Activated CD4-positive, alpha-beta T cell treated with anti-CD3 and anti-CD28 coated beads, Interleukin-2, amount 10 ng/mL, durations not matched to agents 24 days and 14 days (primary cell): ENCODE measurements around the gene FRYL. TPM values are rescaled to one million over a fixed set of nuclear protein-coding genes. Genes with fewer than 3 reads are reported as not detected.
A peak's percentile ranks its signal among the peaks of the same experiment; 100 is the strongest.

Experiments used
- DNase-seq: peaks from one replicate; pipeline ENCODE4 v3.0.0; 2022
- H3K27ac Mint-ChIP-seq: one replicate; pipeline ENCODE4 v1.8.0; 2022; ENCODE audit warnings: mild to moderate bottlenecking, mixed read lengths
- H3K27me3 Mint-ChIP-seq: one replicate; pipeline ENCODE4 v1.8.0; 2022; ENCODE audit warnings: mixed read lengths
- H3K36me3 Mint-ChIP-seq: one replicate; pipeline ENCODE4 v1.8.0; 2022; ENCODE audit warnings: low read depth, mild to moderate bottlenecking, mixed read lengths
- H3K4me1 Mint-ChIP-seq: one replicate; pipeline ENCODE4 v1.8.0; 2021; ENCODE audit warnings: mixed read lengths
- H3K4me3 Mint-ChIP-seq: one replicate; pipeline ENCODE4 v1.8.0; 2022; ENCODE audit warnings: mild to moderate bottlenecking, moderate library complexity, mixed read lengths
- H3K9me3 Mint-ChIP-seq: one replicate; pipeline ENCODE4 v1.8.0; 2021; ENCODE audit warnings: mixed read lengths
- intact Hi-C: fragments of 100-400 bp; cut with micrococcal nuclease; formaldehyde crosslinking; loops from one replicate; pipeline ENCODE4 v1.15.1; 2023
- total RNA-seq: library from RNA; stranded (reverse); gene quantifications from 2 replicates; pipeline ENCODE4 v1.2.3, GENCODE V29; 2022

The FRYL gene
- total RNA-seq, 1 donor from 2014 or later, result 66.0 TPM

DNA sequence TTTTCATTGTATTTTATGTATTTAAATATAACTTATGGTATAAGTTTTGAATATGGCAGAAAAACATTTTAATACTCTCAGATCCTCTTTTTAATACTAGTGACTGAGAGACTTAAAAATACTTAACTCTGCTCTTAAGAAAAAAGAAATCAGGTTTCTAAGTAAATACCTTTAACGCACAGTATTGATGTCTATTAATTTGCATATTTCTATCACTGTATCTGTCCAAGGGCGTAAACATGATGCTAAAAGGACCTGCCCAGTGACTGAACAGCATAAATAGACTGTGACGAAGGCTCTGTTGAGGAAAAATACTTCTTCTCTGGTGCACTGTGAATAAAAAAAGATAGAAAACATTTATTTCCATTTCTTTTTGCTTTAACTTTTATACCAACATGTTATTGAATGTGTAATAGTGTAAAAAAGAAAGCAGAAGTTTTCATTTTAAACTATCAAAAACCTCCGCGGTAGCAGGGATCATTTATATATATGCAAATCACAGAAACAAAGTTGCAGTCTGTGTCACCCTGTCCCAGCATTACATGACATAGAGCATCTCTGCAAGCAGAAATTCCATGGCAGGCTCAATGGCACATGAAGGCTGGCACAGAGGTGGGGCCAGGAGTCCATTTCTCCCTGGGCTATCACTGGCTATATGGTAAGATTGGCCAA is 214.6 kb downstream of the FRYL start:
- H3K4me1 Mint-ChIP-seq, result peaks cover 2% of the 10 kb centered on the region
- no peak overlapping the region for H3K4me3 Mint-ChIP-seq
- H3K27me3 Mint-ChIP-seq, result no peaks in the 10 kb centered on the region
- H3K27ac Mint-ChIP-seq, result no peak overlapping the region
- H3K9me3 Mint-ChIP-seq, result no peaks in the 10 kb centered on the region
- no peak for DNase-seq
- peaks cover 36% of the 10 kb centered on the region for H3K36me3 Mint-ChIP-seq
- intact Hi-C loops, result no loop called here

DNA sequence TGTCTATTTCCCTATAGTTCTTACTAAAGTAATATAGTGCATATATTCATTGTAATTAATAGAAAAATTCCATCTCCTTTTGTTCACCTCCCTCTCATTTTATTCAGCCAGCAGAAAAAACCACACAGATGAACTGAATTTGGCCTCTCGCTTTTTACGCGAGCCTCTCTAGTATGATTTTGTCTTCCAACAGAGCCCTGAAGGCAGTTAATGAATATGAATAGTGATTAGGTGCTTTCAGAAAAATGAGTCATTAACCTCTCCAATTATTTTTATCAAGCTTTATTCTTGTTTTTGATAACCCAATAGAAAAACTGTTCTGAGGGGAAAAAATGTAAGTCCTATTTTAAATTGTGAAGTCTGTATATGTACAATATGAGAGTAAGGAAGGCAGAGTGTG is 215.9 kb downstream of the FRYL start:
- H3K4me1 Mint-ChIP-seq, result peaks cover 2% of the 10 kb centered on the region
- DNase-seq, result no peak
- intact Hi-C loops, result no loop called here
- H3K4me3 Mint-ChIP-seq, result no peak overlapping the region
- H3K27me3 Mint-ChIP-seq, result no peaks in the 10 kb centered on the region
- no peak overlapping the region for H3K27ac Mint-ChIP-seq
- H3K36me3 Mint-ChIP-seq, result peaks cover 39% of the 10 kb centered on the region
- peaks cover under 1% of the 10 kb centered on the region for H3K9me3 Mint-ChIP-seq

DNA sequence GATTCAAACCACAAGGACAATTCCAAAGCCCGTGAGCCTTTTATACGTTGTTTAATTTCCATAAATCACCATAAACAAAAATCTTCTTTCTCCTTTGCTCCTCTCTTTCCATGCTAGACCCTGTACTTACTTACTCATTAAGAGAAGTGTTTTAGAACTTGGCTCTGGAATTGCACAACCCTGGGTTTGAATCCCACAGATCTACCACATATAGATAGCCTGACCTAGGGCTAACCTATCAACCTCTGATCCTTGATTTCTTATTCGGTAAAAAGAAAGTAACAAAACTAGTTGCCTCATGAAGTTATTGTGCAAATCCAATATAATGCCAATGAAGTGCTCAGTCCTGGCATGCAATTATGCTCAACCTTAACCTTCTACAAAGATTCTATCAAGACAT is 221.3 kb downstream of the FRYL start:
- DNase-seq, result no peak
- intact Hi-C loops, result no loop called here
- H3K4me1 Mint-ChIP-seq, result peaks cover 6% of the 10 kb centered on the region
- no peaks in the 10 kb centered on the region for H3K27me3 Mint-ChIP-seq
- peaks cover 54% of the 10 kb centered on the region for H3K36me3 Mint-ChIP-seq
- H3K9me3 Mint-ChIP-seq, result peaks cover 5% of the 10 kb centered on the region
- no peak overlapping the region for H3K4me3 Mint-ChIP-seq
- no peak overlapping the region for H3K27ac Mint-ChIP-seq

DNA sequence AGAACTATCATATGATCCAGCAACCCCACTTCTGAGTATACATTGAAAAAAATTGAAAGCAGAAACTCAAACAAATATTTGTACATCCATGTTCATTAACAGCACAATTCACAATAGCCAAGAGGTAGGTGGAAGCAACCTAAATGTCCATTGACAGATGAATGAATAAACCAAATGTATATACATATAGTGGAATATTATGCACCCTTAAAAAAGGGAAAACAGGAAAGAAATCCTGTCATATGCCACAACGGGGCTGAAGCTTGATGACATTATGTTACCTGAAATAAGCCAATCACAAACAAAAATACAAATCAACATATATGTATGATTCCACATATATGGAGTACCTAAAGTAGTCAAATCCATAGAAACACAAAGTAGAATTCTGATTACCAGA is 222.1 kb downstream of the FRYL start:
- DNase-seq, result no peak
- peaks cover 6% of the 10 kb centered on the region for H3K4me1 Mint-ChIP-seq
- intact Hi-C loops, result no loop called here
- no peaks in the 10 kb centered on the region for H3K27me3 Mint-ChIP-seq
- peaks cover 56% of the 10 kb centered on the region for H3K36me3 Mint-ChIP-seq
- peaks cover 5% of the 10 kb centered on the region for H3K9me3 Mint-ChIP-seq
- H3K27ac Mint-ChIP-seq, result no peak overlapping the region
- H3K4me3 Mint-ChIP-seq, result no peak overlapping the region

DNA sequence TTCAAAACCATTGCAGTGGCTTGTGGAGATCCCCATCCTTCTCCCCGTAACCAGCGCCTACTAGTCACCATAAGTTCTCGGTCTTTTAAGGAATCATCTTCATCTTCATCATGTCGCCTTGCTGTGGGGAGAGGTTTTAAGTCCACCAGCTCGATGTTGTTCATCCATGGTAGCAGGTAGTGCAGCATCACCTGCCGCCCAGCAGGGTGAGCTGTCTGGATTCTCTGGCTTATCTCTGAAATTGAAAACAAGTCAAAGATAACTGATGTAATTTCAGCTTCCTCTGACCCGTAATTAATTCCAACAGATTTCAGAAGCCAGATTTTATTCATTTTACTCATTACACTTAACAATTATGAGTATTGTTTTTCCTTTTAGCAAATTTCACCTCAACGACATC is 222.6 kb downstream of the FRYL start:
- intact Hi-C loops, result no loop called here
- no peak for DNase-seq
- Mint-ChIP-seq H3K9me3 (peaks cover 5% of the 10 kb centered on the region), H3K27me3 (no peaks in the 10 kb centered on the region), H3K4me1 (peaks cover 6% of the 10 kb centered on the region), H3K36me3 (peaks cover 56% of the 10 kb centered on the region), H3K27ac (no peak overlapping the region), H3K4me3 (no peak overlapping the region)

DNA sequence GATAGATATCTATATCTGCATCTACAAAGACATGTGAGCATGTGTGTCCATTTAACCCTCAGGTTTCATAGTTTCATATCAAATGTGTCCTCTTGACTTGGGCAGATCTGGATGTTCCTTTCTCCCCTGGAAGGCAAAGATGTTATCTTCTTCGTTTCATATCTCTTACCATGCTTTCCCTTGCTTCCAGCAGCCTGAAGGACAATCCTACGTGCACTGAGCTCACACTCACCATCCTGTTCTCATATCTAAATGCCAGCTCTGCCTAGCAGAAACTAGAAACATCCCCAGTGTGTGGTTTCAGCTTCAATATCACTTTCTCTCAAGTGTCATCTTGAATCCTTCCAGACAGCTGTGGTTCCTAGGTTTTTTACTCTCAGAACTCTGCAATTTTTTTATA is 223.8 kb downstream of the FRYL start:
- Mint-ChIP-seq H3K36me3 (peaks cover 51% of the 10 kb centered on the region), H3K27ac (peak overlapping the region; percentile 51), H3K4me3 (no peak overlapping the region), H3K4me1 (peaks cover 6% of the 10 kb centered on the region), H3K9me3 (peaks cover 5% of the 10 kb centered on the region), H3K27me3 (no peaks in the 10 kb centered on the region)
- no peak for DNase-seq
- intact Hi-C loops, result no loop called here

DNA sequence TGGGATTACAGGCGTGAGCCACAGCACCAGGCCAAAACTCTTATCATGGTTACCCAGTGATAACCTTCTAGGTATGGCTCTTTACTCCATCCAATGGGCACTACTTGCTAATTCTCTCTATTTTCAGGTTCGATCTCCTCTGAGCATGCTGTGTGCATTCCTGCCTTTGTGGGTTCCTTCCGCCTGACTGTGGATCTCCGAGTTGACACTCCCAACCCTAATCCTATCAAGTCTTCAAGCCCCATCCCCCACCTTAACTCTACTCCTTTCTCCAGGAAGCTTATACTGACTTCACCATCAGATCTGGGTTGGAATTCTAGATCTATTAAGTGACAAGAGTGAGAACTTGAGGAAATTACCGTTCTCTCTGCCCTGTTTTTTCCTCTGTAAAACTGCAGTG is 225.5 kb downstream of the FRYL start:
- no peak for DNase-seq
- Mint-ChIP-seq H3K27ac (no peak overlapping the region), H3K36me3 (peaks cover 49% of the 10 kb centered on the region), H3K27me3 (no peaks in the 10 kb centered on the region), H3K9me3 (peaks cover 5% of the 10 kb centered on the region), H3K4me3 (no peak overlapping the region), H3K4me1 (peaks cover 6% of the 10 kb centered on the region)
- intact Hi-C loops, result no loop called here

DNA sequence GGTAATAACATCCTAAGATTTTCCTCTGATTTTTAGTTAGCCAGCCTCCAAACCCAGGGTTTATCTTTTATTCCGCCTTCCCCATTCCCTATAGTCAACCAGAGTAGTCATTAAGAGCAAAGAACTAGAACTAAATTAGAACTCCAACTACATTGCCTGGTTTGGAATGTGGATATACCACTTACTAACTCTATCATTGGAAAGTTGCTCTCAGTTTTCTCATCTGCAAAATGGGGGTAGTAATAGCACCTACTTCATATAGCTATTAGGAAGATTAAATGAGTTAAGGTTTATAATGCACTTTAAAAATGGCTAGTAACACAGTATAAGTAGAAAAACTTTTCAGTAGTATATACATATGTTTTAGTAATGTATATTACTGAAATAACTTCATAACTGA is 226.4 kb downstream of the FRYL start:
- Mint-ChIP-seq H3K27me3 (no peaks in the 10 kb centered on the region), H3K36me3 (peaks cover 47% of the 10 kb centered on the region), H3K4me1 (peaks cover 6% of the 10 kb centered on the region), H3K4me3 (no peak overlapping the region), H3K27ac (no peak overlapping the region), H3K9me3 (no peaks in the 10 kb centered on the region)
- intact Hi-C loops, result no loop called here
- no peak for DNase-seq

DNA sequence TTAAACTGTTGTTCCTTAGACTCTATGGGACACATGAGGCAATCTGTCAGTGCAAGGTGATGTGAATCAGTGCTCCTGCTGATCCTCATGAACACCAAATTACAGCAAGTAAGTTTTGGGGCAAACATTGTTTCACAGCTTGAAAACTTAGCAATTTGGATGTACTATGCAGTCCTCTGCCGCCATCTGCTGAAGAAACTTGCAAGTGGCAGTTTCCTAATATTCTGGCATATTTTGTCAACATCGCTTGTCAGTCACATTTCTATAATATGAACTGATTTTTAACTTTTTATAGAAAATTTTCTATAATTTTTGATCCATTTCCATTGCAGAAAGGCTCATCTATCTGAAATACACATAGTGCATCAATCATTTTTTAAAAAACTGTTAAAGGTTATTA is 233.7 kb downstream of the FRYL start:
- intact Hi-C loops, result loop anchor here (1.0 to 10.0 kb wide), 3 partner anchors 100 to 412 kb away; partner anchors contain the start of gene TXK
- no peaks in the 10 kb centered on the region for H3K27me3 Mint-ChIP-seq
- H3K36me3 Mint-ChIP-seq, result peaks cover 49% of the 10 kb centered on the region
- H3K27ac Mint-ChIP-seq, result no peak overlapping the region
- H3K4me1 Mint-ChIP-seq, result peaks cover 5% of the 10 kb centered on the region
- no peaks in the 10 kb centered on the region for H3K9me3 Mint-ChIP-seq
- H3K4me3 Mint-ChIP-seq, result no peak overlapping the region
- DNase-seq, result peak; percentile 80

DNA sequence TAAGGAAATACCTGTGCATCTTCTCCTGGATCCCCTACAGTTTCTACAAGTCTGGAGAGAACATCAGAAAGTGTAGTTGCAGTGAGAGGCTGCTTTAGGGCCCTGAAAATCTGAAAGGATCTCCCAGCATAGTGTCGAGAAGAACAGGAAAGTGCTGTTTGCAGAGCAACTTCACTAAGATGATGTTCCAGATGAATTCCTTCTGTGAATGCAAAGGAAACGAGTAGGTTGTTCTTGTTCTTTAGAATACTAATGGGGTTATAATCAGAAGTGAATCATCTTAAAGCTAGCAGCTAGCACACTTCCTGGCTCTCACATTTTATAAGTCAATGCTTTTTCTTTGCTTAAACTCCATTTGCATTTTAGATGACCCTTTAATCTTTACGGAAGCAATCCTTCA is 236.3 kb downstream of the FRYL start:
- H3K4me1 Mint-ChIP-seq, result peaks cover 5% of the 10 kb centered on the region
- peaks cover 45% of the 10 kb centered on the region for H3K36me3 Mint-ChIP-seq
- H3K9me3 Mint-ChIP-seq, result no peaks in the 10 kb centered on the region
- H3K27ac Mint-ChIP-seq, result no peak overlapping the region
- DNase-seq, result no peak
- intact Hi-C loops, result loop anchor here (10.0 kb wide), 1 partner anchor 409 kb away; the partner anchor contains the start of gene TXK
- H3K4me3 Mint-ChIP-seq, result no peak overlapping the region
- no peaks in the 10 kb centered on the region for H3K27me3 Mint-ChIP-seq

DNA sequence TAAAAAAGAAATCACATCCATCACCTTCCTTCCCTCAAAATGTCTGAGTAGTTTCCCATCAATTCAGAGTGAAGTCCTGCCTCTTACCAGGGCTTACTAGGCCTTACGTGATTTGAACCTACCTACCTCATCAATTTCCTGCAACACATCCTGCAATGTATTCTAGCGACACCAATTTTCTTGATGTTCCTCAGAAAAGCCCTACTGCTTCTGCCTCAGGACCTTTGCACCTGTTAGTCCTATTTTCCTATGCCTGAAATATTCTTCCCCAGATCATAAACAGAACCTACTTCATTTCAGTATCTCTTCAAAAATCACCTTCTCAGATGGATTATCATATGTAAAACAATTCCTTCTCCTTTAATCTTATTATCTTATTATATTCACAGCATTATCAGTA is 237.2 kb downstream of the FRYL start:
- H3K4me3 Mint-ChIP-seq, result no peak overlapping the region
- H3K9me3 Mint-ChIP-seq, result no peaks in the 10 kb centered on the region
- intact Hi-C loops, result loop anchor here (10.0 kb wide), 1 partner anchor 408 kb away; the partner anchor contains the start of gene TXK
- H3K36me3 Mint-ChIP-seq, result peaks cover 42% of the 10 kb centered on the region
- H3K4me1 Mint-ChIP-seq, result no peaks in the 10 kb centered on the region
- no peaks in the 10 kb centered on the region for H3K27me3 Mint-ChIP-seq
- H3K27ac Mint-ChIP-seq, result no peak overlapping the region
- no peak for DNase-seq

DNA sequence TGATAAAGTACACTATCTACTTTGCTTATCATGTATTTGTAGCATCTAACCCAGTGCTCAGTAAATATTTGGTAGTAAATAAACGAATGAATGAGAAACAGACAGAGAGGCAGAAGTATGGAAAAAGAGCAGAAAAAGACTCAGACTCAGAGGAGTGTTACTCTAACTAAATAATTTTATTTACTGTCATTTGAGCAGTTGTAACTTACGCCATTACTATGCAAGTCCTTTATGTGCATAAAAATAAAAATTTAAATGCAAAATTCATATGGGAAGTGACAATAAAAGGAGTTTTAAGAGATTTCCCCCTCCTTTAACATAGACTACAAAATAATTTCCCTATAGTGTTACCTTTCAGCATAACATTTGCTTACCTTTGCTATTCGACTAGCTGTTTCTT is 240.5 kb downstream of the FRYL start:
- intact Hi-C loops, result no loop called here
- H3K4me1 Mint-ChIP-seq, result no peaks in the 10 kb centered on the region
- H3K9me3 Mint-ChIP-seq, result no peaks in the 10 kb centered on the region
- H3K36me3 Mint-ChIP-seq, result peaks cover 41% of the 10 kb centered on the region
- no peak overlapping the region for H3K4me3 Mint-ChIP-seq
- H3K27ac Mint-ChIP-seq, result no peak overlapping the region
- DNase-seq, result no peak
- H3K27me3 Mint-ChIP-seq, result no peaks in the 10 kb centered on the region

DNA sequence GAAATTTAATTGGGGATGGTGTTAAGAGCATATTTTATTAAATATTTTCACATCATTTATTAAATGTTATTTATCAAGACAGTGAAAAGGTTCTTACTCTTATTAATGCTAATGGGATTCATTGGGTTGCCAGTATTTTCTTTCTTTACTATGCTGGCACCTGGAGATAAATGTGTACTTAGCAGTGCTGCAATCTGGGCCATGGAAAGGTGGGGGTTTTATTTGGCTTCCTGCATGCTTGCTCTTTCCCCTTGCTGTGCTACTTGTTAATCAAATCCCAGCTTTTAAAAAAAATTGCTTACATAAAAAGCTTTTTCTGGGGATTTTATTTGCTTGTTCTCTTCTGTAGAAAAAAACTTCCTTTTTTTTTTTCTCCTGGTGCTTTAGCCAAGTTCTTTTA is 241.7 kb downstream of the FRYL start:
- H3K27me3 Mint-ChIP-seq, result no peaks in the 10 kb centered on the region
- H3K9me3 Mint-ChIP-seq, result no peaks in the 10 kb centered on the region
- DNase-seq, result no peak
- H3K4me3 Mint-ChIP-seq, result no peak overlapping the region
- intact Hi-C loops, result no loop called here
- no peak overlapping the region for H3K27ac Mint-ChIP-seq
- H3K4me1 Mint-ChIP-seq, result no peaks in the 10 kb centered on the region
- H3K36me3 Mint-ChIP-seq, result peaks cover 40% of the 10 kb centered on the region

DNA sequence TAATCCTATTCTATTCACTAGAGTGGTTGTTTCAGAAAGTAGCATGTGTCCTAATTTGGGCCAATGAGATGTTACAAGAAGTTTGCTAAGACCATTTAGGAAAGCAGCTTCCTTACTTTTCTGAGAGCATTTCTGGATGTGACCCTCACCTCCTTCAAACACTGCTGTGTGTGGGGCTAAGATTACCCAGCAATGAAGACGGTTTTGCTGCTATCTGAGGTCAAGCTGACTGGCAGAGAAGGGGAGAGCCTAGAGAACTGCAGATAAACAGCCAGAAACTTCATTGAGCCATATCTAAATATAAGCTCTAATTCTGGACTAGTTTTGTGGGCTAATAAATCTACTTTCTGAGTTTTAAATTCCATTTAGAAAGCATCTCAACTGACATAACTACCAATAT is 253.7 kb downstream of the FRYL start:
- Mint-ChIP-seq H3K27me3 (no peaks in the 10 kb centered on the region), H3K4me3 (no peak overlapping the region), H3K36me3 (peaks cover 53% of the 10 kb centered on the region), H3K27ac (no peak overlapping the region), H3K4me1 (no peaks in the 10 kb centered on the region), H3K9me3 (no peaks in the 10 kb centered on the region)
- DNase-seq, result no peak
- intact Hi-C loops, result no loop called here

DNA sequence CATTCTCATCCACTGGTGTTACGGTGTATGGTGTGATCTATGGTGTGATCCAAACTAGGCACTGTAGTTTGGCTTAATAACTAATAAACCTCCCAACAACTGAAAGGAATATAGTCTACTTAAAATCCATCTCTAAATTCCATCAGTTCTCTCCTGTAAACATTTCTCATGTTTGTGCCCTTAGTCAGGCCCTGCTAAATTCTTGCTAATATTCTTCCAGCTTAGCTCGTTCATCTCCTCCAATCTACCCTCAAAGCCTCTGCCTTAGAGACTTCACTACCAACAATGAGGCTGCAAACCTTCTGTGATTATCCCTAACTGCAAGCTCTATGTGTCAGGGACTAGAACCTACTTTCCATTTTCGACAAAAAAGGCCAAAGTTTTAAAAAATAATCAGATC is 261.9 kb downstream of the FRYL start:
- Mint-ChIP-seq H3K9me3 (no peaks in the 10 kb centered on the region), H3K27me3 (no peaks in the 10 kb centered on the region), H3K4me1 (no peaks in the 10 kb centered on the region), H3K36me3 (peaks cover 52% of the 10 kb centered on the region), H3K4me3 (no peak overlapping the region), H3K27ac (no peak overlapping the region)
- intact Hi-C loops, result no loop called here
- DNase-seq, result no peak
